Parathyroid adenoma (tissue), 2 donors: Measurements from ENCODE around the gene MUL1.
"Not testable (repeated sequence)": the region's sequence is repeated elsewhere in the genome, so short reads cannot be mapped to it uniquely, and the experiment has no call there.

Experiments used
- H2AFZ ChIP-seq: fragments of 300-600 bp; sonication (generic); one replicate; pipeline ENCODE4 v1.7.0; 2017; ENCODE audit warnings: antibody characterized with exemption, mild to moderate bottlenecking
- H3K27ac ChIP-seq: fragments of 300-600 bp; sonication (generic); one replicate; pipeline ENCODE4 v1.7.0; 2017
- H3K27me3 ChIP-seq: fragments of 300-600 bp; sonication (generic); one replicate; pipeline ENCODE4 v1.7.0; 2017; ENCODE audit warnings: low read length; ENCODE audit not compliant: control insufficient read depth, insufficient read depth
- H3K36me3 ChIP-seq: fragments of 300-600 bp; sonication (generic); one replicate; pipeline ENCODE4 v1.7.0; 2017; ENCODE audit warnings: low read length; ENCODE audit not compliant: control insufficient read depth, insufficient read depth
- H3K4me1 ChIP-seq: fragments of 300-600 bp; sonication (generic); one replicate; pipeline ENCODE4 v1.7.0; 2017; ENCODE audit warnings: control low read depth
- H3K4me2 ChIP-seq: fragments of 300-600 bp; sonication (generic); one replicate; pipeline ENCODE4 v1.7.0; 2017; ENCODE audit warnings: low read length
- H3K4me3 ChIP-seq: fragments of 300-600 bp; sonication (generic); one replicate; pipeline ENCODE4 v1.7.0; 2017; ENCODE audit warnings: low read depth, low read length
- H3K79me2 ChIP-seq: fragments of 300-600 bp; sonication (generic); one replicate; pipeline ENCODE4 v1.7.0; 2017; ENCODE audit warnings: control low read depth
- H3K9ac ChIP-seq: fragments of 300-600 bp; sonication (generic); one replicate; pipeline ENCODE4 v1.7.0; 2017; ENCODE audit warnings: mild to moderate bottlenecking
- H3K9me3 ChIP-seq: fragments of 300-600 bp; sonication (generic); one replicate; pipeline ENCODE4 v1.7.0; 2017; ENCODE audit warnings: low read length; ENCODE audit not compliant: control insufficient read depth
- CTCF ChIP-seq: fragments of 300-600 bp; sonication (generic); IDR thresholded peaks from one replicate; pipeline ENCODE4 v1.7.0; 2017; ENCODE audit warnings: antibody characterized with exemption, mild to moderate bottlenecking
- donor health status: primary hyperparathyroidism.

The MUL1 gene

GRCh38 chr1:20497506-20497905 lies 10.4 kb downstream of the MUL1 start:
- H3K4me2 ChIP-seq: no peak overlapping the region
- no peak overlapping the region for H3K9ac ChIP-seq
- no peak overlapping the region for H2AFZ ChIP-seq
- H3K27me3 ChIP-seq: no peaks in the 10 kb centered on the region
- no peaks in the 10 kb centered on the region for H3K79me2 ChIP-seq
- no peak for TF ChIP-seq CTCF
- no peak overlapping the region for H3K27ac ChIP-seq
- H3K36me3 ChIP-seq: no peaks in the 10 kb centered on the region
- H3K9me3 ChIP-seq: no peaks in the 10 kb centered on the region
- no peak overlapping the region for H3K4me3 ChIP-seq
- H3K4me1 ChIP-seq: no peaks in the 10 kb centered on the region

DNA sequence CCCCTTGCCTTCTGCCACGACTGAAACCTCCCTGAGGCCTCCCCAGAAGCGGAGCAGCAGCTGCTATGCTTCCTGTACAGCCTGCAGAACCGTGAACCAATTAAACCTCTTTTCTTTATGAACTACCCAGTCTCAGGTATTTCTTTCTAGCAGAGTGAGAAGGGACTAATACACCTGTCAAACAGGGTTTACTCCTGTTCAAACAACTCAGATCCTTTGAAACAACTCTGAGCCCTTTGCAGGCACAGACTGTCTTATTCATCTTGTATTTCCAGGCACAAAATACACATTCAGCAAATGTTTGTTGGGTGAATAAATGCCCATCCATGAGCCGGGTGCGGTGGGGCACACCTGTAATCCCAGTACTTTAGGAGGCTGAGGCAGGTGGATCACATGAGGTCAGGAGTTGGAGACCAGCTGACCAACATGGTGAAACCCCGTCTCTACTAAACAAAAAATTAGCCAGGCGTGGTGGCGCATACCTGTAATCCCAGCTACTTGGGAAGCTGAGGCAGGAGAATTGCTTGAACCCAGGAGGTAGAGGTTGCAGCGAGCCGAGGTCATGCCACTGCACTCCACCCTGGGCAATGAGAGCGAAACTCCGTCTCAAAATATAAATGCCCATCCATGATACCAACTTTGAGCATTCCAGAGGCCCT lies 11.1 kb downstream of the MUL1 start:
- H3K36me3 ChIP-seq, H3K9me3 ChIP-seq, H3K9ac ChIP-seq, H3K79me2 ChIP-seq, H3K27me3 ChIP-seq, H3K27ac ChIP-seq, H3K4me3 ChIP-seq, H3K4me2 ChIP-seq, H3K4me1 ChIP-seq, H2AFZ ChIP-seq: not testable (repeated sequence)

DNA sequence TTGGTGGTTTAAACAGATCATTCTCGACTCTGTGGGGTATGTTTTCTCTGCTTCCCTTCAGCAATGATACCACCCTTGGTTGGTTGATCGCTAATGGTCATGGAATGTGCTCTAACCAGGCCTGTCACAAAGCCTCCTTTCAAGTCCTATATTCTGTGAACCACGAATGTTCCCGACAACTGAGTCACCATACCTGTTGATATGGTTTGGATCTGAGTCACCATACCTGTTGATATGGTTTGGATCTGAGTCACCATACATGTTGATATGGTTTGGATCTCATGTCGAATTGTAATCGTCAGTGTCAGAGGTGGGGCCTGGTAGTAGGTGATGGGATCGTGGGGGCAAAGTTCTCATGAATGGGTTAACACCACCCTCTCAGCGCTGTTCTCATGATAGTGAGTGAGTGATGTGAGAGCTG lies 11.7 kb downstream of the MUL1 start:
- no peaks in the 10 kb centered on the region for H3K27me3 ChIP-seq
- no peaks in the 10 kb centered on the region for H3K36me3 ChIP-seq
- no peaks in the 10 kb centered on the region for H3K4me1 ChIP-seq
- no peaks in the 10 kb centered on the region for H3K9me3 ChIP-seq
- H3K4me2 ChIP-seq: no peak overlapping the region
- TF ChIP-seq CTCF: no peak
- no peak overlapping the region for H3K27ac ChIP-seq
- no peak overlapping the region for H3K9ac ChIP-seq
- H2AFZ ChIP-seq: no peak overlapping the region
- no peak overlapping the region for H3K4me3 ChIP-seq
- H3K79me2 ChIP-seq: no peaks in the 10 kb centered on the region

DNA sequence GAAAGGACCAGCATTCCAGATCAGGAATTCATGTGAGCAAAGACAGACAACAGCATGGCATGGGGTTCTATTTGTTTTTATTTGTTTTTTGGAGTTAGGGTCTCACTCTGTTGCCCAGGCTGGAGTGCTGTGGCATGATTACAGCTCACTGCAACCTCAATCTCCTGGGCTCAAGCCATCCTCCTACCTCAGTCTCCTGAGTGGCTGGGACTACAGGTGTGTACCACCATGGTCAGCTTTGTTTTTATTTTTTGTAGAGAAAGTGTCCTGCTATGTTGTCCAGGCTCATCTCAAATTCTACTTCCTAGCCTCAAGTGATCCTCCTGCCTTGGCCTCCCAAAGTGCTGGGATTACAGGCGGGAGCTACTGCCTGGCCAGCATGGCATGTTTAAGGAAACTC lies 12.3 kb downstream of the MUL1 start:
- TF ChIP-seq CTCF: no peak
- H3K4me2 ChIP-seq: no peak overlapping the region
- H3K9me3 ChIP-seq: no peaks in the 10 kb centered on the region
- H3K79me2 ChIP-seq: no peaks in the 10 kb centered on the region
- H3K36me3 ChIP-seq: no peaks in the 10 kb centered on the region
- no peak overlapping the region for H3K9ac ChIP-seq
- H3K27me3 ChIP-seq: no peaks in the 10 kb centered on the region
- H3K27ac ChIP-seq: no peak overlapping the region
- H2AFZ ChIP-seq: no peak overlapping the region
- H3K4me3 ChIP-seq: no peak overlapping the region
- H3K4me1 ChIP-seq: no peaks in the 10 kb centered on the region

GRCh38 chr1:20494609-20495311 lies 13.2 kb downstream of the MUL1 start:
- no peak for TF ChIP-seq CTCF
- Histone ChIP-seq H3K4me2 (no peak overlapping the region), H3K9ac (no peak overlapping the region), H2AFZ (no peak overlapping the region), H3K36me3 (no peaks in the 10 kb centered on the region), H3K79me2 (no peaks in the 10 kb centered on the region), H3K27ac (no peak overlapping the region), H3K4me3 (no peak overlapping the region), H3K27me3 (no peaks in the 10 kb centered on the region), H3K4me1 (no peaks in the 10 kb centered on the region), H3K9me3 (no peaks in the 10 kb centered on the region)
